Naive thymus-derived CD4-positive, alpha-beta T cell (primary cell): ENCODE measurements around the gene OXGR1. TPM values are rescaled to one million over a fixed set of nuclear protein-coding genes. Genes with fewer than 3 reads are reported as not detected.
A peak's percentile ranks its signal among the peaks of the same experiment; 100 is the strongest.
"Not testable (repeated sequence)": the region's sequence is repeated elsewhere in the genome, so short reads cannot be mapped to it uniquely, and the experiment has no call there.

ENCODE experiments used
- ATAC-seq: fragments of 150-1000 bp; cut with Tn5 transposase; 2 replicates; pipeline ENCODE4 v1.10.0; 2021; ENCODE audit warnings: mild to moderate bottlenecking, moderate library complexity
- CTCF ChIA-PET: fragments of 350-600 bp; sonication (Branson Sonifier 250); formaldehyde crosslinking; loops from one replicate; lab custom pipeline; 2021; ENCODE audit warnings: antibody characterized with exemption; lab: Charles Lee
- POLR2A ChIA-PET: fragments of 350-600 bp; sonication (Branson Sonifier 250); formaldehyde crosslinking; loops from one replicate; lab custom pipeline; 2021; ENCODE audit warnings: antibody characterized with exemption, inconsistent platforms; lab: Charles Lee
- DNase-seq, 9 donors: peaks; one replicate each; pipeline versions ENCODE4 v3.0.0 to v3.0.0-alpha.2; 2020 to 2022; ENCODE audit warnings: mixed read lengths in 1 of 9
- H3K27ac ChIP-seq: one replicate; pipeline ENCODE4 v1.7.0; 2013; ENCODE audit warnings: mild to moderate bottlenecking, low read depth, low read length, moderate library complexity
- H3K27me3 ChIP-seq, 2 donors: one replicate each; pipeline ENCODE4 v1.7.0; 2013; ENCODE audit warnings: low read length in 2 of 2, mild to moderate bottlenecking in 2 of 2, moderate library complexity in 2 of 2; ENCODE audit not compliant: control insufficient read depth in 2 of 2, insufficient read depth in 2 of 2
- H3K36me3 ChIP-seq, 3 experiments: 1 replicate in 2 of 3; 2 replicates in 1 of 3; pipeline ENCODE4 v1.7.0; 2013; ENCODE audit warnings: low read length in 3 of 3, mild to moderate bottlenecking in 3 of 3, moderate library complexity in 1 of 3; ENCODE audit not compliant: insufficient read depth in 3 of 3, control insufficient read depth in 2 of 3
- H3K4me1 ChIP-seq, 2 donors: one replicate each; pipeline ENCODE4 v1.7.0; 2013; ENCODE audit warnings: low read length in 2 of 2, mild to moderate bottlenecking in 2 of 2, moderate library complexity in 1 of 2; ENCODE audit not compliant: control insufficient read depth in 2 of 2, insufficient read depth in 2 of 2
- H3K4me3 ChIP-seq: 2 replicates; pipeline ENCODE4 v1.7.0; 2013; ENCODE audit warnings: mild to moderate bottlenecking, low read length
- H3K9me3 ChIP-seq, 3 experiments: 1 replicate in 2 of 3; 2 replicates in 1 of 3; pipeline ENCODE4 v1.7.0; 2013; ENCODE audit warnings: low read length in 3 of 3; ENCODE audit not compliant: control insufficient read depth in 2 of 3
- H3K27ac Mint-ChIP-seq, 9 donors: one replicate each; pipeline ENCODE4 v1.8.0; 2020 to 2022; ENCODE audit warnings: mixed read lengths in 9 of 9, mild to moderate bottlenecking in 8 of 9, moderate library complexity in 5 of 9, inconsistent platforms in 2 of 9
- H3K27me3 Mint-ChIP-seq, 5 donors: one replicate each; pipeline ENCODE4 v1.8.0; 2021 to 2022; ENCODE audit warnings: mixed read lengths in 5 of 5, mild to moderate bottlenecking in 1 of 5
- H3K36me3 Mint-ChIP-seq, 5 donors: one replicate each; pipeline ENCODE4 v1.8.0; 2020 to 2022; ENCODE audit warnings: mixed read lengths in 5 of 5, mild to moderate bottlenecking in 3 of 5, inconsistent platforms in 1 of 5
- H3K4me1 Mint-ChIP-seq, 7 donors: one replicate each; pipeline ENCODE4 v1.8.0; 2020 to 2022; ENCODE audit warnings: mixed read lengths in 7 of 7, mild to moderate bottlenecking in 3 of 7, inconsistent platforms in 1 of 7
- H3K4me3 Mint-ChIP-seq, 10 donors: one replicate each; pipeline ENCODE4 v1.8.0; 2020 to 2022; ENCODE audit warnings: mild to moderate bottlenecking in 10 of 10, mixed read lengths in 10 of 10, moderate library complexity in 6 of 10, inconsistent platforms in 2 of 10
- H3K9me3 Mint-ChIP-seq, 11 donors: one replicate each; pipeline ENCODE4 v1.8.0; 2020 to 2022; ENCODE audit warnings: mixed read lengths in 11 of 11, mild to moderate bottlenecking in 4 of 11, inconsistent platforms in 1 of 11, moderate library complexity in 1 of 11
- intact Hi-C, 2 donors: fragments of 100-400 bp; cut with micrococcal nuclease; formaldehyde crosslinking; loops; one replicate each; pipeline ENCODE4 v1.15.1; 2023
- polyA plus RNA-seq, 2 donors: library from polyadenylated mRNA; unstranded; fragments of 300-500 nt; fragmentation: Illumina TruSeq; gene quantifications; one replicate each; pipeline ENCODE4 v1.2.3, GENCODE V29; 2021
- total RNA-seq, 6 experiments: library from RNA in 5 of 6; stranded (reverse) in 5 of 6; gene quantifications; 1 replicate in 5 of 6; 2 replicates in 1 of 6; pipeline ENCODE4 v1.2.3 and lab custom pipeline; 2021 to 2026

OXGR1 gene
- total and polyA plus RNA-seq, 7 experiments from 2014 or later: not detected

DNA sequence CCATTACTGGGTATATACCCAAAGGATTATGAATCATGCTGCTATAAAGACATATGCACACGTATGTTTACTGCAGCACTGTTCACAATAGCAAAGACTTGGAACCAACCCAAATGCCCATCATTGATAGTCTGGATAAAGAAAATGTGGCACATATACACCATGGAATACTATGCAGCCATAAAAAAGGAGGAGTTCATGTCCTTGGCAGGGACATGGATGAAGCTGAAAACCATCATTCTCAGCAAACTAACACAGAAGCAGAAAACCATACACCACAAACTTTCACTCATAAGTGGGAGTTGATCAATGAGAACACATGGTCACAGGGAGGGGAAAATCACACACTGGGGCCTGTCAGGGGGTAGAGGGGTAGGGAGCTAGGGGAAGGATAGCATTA, 14.4 kb downstream of the OXGR1 start:
- H3K4me3 ChIP-seq, intact Hi-C loops, H3K27me3 ChIP-seq, H3K4me3 Mint-ChIP-seq, DNase-seq, POLR2A ChIA-PET, H3K4me1 ChIP-seq, CTCF ChIA-PET, H3K36me3 ChIP-seq, H3K27ac Mint-ChIP-seq, H3K9me3 ChIP-seq, ATAC-seq, H3K27ac ChIP-seq: not testable (repeated sequence)
- Mint-ChIP-seq H3K27me3 (peaks cover 0 to 33% (median 21%) of the 10 kb centered on the region in 5 donors), H3K4me1 (peaks cover 0 to 25% (median 13%) of the 10 kb centered on the region in 7 donors), H3K9me3 (peaks cover 2 to 27% (median 12%) of the 10 kb centered on the region in 11 donors), H3K36me3 (peaks cover 0 to 10% (median 0%) of the 10 kb centered on the region in 5 donors)

- ChIA-PET CTCF (no interaction called here), POLR2A (no interaction called here)
- H3K4me1 Mint-ChIP-seq: no peaks in the 10 kb centered on the region
- no peak overlapping the region for H3K27ac ChIP-seq
- no peak overlapping the region for H3K4me3 Mint-ChIP-seq
- no peak for DNase-seq
- H3K4me1 ChIP-seq: no peaks in the 10 kb centered on the region
- intact Hi-C loops: no loop called here
- H3K27ac Mint-ChIP-seq: no peak overlapping the region
- H3K9me3 Mint-ChIP-seq: peaks cover 8 to 75% (median 45%) of the 10 kb centered on the region in 11 donors
- H3K36me3 ChIP-seq: no peaks in the 10 kb centered on the region
- peaks cover 0 to 5% (median 0%) of the 10 kb centered on the region in 5 donors for H3K27me3 Mint-ChIP-seq
- no peak for ATAC-seq
- no peaks in the 10 kb centered on the region for H3K27me3 ChIP-seq
- H3K4me3 ChIP-seq: no peak overlapping the region
- peaks cover 0 to 15% (median 0%) of the 10 kb centered on the region in 5 donors for H3K36me3 Mint-ChIP-seq
- peaks cover 0 to 33% (median 4%) of the 10 kb centered on the region in 3 experiments for H3K9me3 ChIP-seq
Observed at GRCh38 chr13:96968027-96968426, 26.2 kb downstream of the OXGR1 start.

DNA sequence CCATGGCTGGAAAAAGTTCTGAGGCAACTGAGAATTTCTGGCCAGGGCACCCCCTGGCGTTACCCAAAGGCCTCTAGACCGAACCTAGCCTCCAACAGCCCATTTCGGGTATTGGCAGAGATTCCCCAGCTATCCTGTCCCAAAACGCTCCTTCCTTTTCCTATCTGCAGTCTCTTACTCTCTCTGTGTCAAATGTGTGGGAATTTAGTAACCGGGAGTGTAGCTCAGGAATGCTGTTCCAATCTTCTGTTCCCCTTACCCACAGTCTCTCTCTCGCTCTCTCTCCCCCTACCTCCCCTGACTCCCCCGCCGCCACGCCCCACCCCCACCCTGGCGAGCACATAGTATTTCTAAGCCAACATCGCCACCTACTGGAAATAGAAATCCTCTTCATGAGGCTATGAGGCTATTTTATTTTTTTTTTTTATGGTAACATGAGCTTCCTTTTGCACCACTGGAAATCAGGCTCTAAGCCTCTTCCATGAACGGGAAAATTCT, 27.0 kb downstream of the OXGR1 start:
- Mint-ChIP-seq H3K27me3 (peaks cover 0 to 5% (median 0%) of the 10 kb centered on the region in 5 donors), H3K27ac (no peak overlapping the region), H3K4me3 (no peak overlapping the region), H3K36me3 (peaks cover 0 to 15% (median 0%) of the 10 kb centered on the region in 5 donors), H3K4me1 (no peaks in the 10 kb centered on the region), H3K9me3 (peaks cover 8 to 77% (median 45%) of the 10 kb centered on the region in 11 donors)
- intact Hi-C loops: no loop called here
- no peak overlapping the region for H3K27ac ChIP-seq
- H3K4me1 ChIP-seq: no peaks in the 10 kb centered on the region
- no peak for DNase-seq
- H3K36me3 ChIP-seq: no peaks in the 10 kb centered on the region
- no peak for ATAC-seq
- ChIA-PET CTCF (no interaction called here), POLR2A (no interaction called here)
- peaks cover 0 to 33% (median 4%) of the 10 kb centered on the region in 3 experiments for H3K9me3 ChIP-seq
- no peaks in the 10 kb centered on the region for H3K27me3 ChIP-seq
- no peak overlapping the region for H3K4me3 ChIP-seq

DNA sequence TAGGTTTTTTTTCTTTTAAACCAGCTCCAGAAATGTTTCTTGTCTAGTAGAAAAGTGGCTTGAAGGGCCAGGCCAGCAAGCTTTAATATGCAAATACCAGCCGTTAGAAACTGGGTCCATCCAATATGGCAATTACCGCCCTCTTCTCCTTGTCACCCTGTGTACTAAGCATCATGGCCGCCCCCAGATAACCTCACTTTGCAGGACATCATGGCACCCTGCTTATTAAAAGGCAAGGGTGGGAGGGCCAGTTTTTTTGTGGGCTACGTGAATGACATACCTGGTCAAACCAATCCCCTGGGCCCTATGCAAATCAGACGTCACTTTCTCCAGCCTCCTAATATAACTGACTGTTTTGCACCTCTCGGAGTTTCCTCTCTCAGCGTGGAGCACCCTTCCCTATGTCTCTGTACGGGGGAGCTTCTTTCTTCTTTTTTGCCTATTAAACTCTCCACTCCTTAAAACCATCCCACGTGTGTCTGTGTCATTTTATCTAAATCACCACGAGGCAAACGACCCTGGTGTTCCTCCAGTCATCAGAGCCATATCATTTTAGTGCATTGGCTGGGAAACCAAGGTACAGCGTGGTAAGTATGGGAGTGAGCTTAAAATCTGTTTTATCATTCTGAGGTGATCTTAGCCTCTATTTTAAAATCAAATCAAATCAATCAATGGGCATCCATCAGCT, 27.7 kb downstream of the OXGR1 start:
- H3K27ac Mint-ChIP-seq: peak overlapping the region in 1 of 9 donors; percentile 6
- peaks cover 0 to 15% (median 0%) of the 10 kb centered on the region in 5 donors for H3K36me3 Mint-ChIP-seq
- POLR2A ChIA-PET: no interaction called here
- no peaks in the 10 kb centered on the region for H3K4me1 ChIP-seq
- peaks cover 8 to 71% (median 43%) of the 10 kb centered on the region in 11 donors for H3K9me3 Mint-ChIP-seq
- ATAC-seq (no peak), DNase-seq (no peak)
- no peak overlapping the region for H3K4me3 Mint-ChIP-seq
- H3K27ac ChIP-seq: no peak overlapping the region
- intact Hi-C loops: no loop called here
- H3K27me3 Mint-ChIP-seq: peaks cover 0 to under 1% (median 0%) of the 10 kb centered on the region in 5 donors
- no peak overlapping the region for H3K4me3 ChIP-seq
- no peaks in the 10 kb centered on the region for H3K27me3 ChIP-seq
- H3K9me3 ChIP-seq: peaks cover 0 to 33% (median 4%) of the 10 kb centered on the region in 3 experiments
- no peaks in the 10 kb centered on the region for H3K36me3 ChIP-seq
- CTCF ChIA-PET: no interaction called here
- no peaks in the 10 kb centered on the region for H3K4me1 Mint-ChIP-seq

DNA sequence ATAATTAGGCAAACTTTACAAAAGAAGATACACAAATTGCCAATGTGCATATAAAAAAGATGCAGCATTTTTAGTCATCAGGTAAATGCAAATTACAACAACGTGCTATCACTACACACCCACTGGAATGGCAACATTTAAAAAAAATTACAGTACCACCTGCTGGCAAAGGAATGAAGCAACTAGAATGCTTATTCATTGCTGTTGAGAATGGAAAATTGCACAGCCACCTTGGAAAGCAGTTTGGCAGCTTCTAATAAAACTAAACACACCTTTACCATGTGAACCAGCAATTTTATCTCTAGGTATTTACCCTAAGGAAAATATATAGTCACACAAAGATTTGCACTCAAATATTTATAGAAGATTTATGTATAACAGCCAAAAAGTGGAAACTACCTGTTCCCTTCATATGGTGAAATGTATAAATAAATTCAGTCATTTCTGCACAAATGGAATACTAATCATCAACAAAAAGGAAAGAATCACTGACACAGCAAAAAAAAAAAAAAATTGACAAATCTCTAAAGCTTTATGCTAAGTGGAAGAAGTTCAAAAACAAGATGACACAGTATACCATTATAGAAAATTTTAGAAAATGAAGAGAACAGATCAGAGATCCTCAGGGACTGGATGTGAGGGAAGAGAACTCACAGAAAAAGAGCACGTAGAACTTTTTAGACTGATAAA, 30.3 kb downstream of the OXGR1 start:
- POLR2A ChIA-PET: no interaction called here
- no peak overlapping the region for H3K27ac ChIP-seq
- peaks cover 0 to 5% (median 0%) of the 10 kb centered on the region in 5 donors for H3K36me3 Mint-ChIP-seq
- H3K9me3 Mint-ChIP-seq: peaks cover 3 to 47% (median 28%) of the 10 kb centered on the region in 11 donors
- no peak overlapping the region for H3K4me3 Mint-ChIP-seq
- H3K27me3 Mint-ChIP-seq: peaks cover 0 to 6% (median 0%) of the 10 kb centered on the region in 5 donors
- H3K4me3 ChIP-seq: no peak overlapping the region
- ATAC-seq: no peak
- CTCF ChIA-PET: no interaction called here
- DNase-seq: no peak
- H3K27ac Mint-ChIP-seq: no peak overlapping the region
- no peaks in the 10 kb centered on the region for H3K4me1 ChIP-seq
- no peaks in the 10 kb centered on the region for H3K27me3 ChIP-seq
- no peaks in the 10 kb centered on the region for H3K4me1 Mint-ChIP-seq
- peaks cover 0 to 24% (median 3%) of the 10 kb centered on the region in 3 experiments for H3K9me3 ChIP-seq
- intact Hi-C loops: no loop called here
- H3K36me3 ChIP-seq: no peaks in the 10 kb centered on the region

- H3K36me3 ChIP-seq: no peaks in the 10 kb centered on the region
- Mint-ChIP-seq H3K27me3 (peaks cover 0 to 14% (median 3%) of the 10 kb centered on the region in 5 donors), H3K4me3 (no peak overlapping the region), H3K36me3 (no peaks in the 10 kb centered on the region), H3K4me1 (no peaks in the 10 kb centered on the region), H3K9me3 (peaks cover 0 to 14% (median 6%) of the 10 kb centered on the region in 11 donors), H3K27ac (no peak overlapping the region)
- no peak overlapping the region for H3K4me3 ChIP-seq
- H3K27me3 ChIP-seq: no peaks in the 10 kb centered on the region
- ATAC-seq (no peak), DNase-seq (no peak)
- CTCF ChIA-PET: no interaction called here
- intact Hi-C loops: no loop called here
- no peak overlapping the region for H3K27ac ChIP-seq
- no peaks in the 10 kb centered on the region for H3K9me3 ChIP-seq
- POLR2A ChIA-PET: no interaction called here
- no peaks in the 10 kb centered on the region for H3K4me1 ChIP-seq
Observed at GRCh38 chr13:96960379-96960778, 33.9 kb downstream of the OXGR1 start.
